GM21723 (cell line): ENCODE measurements around the gene MYBPH.

Experiments
- ATAC-seq: cut with Tn5 transposase; IDR thresholded peaks from one replicate; pipeline ENCODE4 v1.9.1; 2021; ENCODE audit warnings: mild to moderate bottlenecking, moderate library complexity; ENCODE audit not compliant: unreplicated experiment

Gene MYBPH

DNA sequence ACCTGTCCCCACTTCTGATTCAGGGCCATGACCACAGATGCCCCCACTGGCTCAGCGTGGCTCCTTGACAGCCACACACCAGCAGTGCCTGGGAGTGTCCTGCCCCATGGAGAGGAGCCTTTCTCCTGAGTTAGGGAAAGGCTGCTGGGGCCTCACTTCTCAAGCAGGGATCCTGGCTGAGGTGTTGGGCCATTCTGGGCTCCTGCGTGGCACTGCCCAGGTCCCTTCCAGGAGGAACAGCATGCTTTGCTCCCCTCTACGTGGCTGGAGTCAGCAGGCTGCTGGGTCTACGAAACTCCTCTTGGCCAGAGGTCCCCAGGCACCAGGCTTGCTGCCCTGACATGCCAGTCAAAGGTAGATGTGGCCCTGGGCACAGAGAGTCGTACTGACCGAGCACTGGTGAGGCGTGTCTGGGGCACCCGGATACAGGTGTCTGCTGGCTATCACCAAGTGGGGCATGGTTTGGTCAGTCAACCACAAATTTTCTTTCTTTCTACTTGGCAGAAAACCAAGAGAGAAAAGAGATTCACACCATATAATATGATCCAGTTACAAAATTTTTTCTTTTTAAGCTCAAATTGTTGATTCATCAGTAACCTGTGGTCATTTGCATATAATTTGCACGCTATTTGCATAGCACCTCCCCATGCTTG lies 44.0 kb downstream of the MYBPH start:
- no peak for ATAC-seq

DNA sequence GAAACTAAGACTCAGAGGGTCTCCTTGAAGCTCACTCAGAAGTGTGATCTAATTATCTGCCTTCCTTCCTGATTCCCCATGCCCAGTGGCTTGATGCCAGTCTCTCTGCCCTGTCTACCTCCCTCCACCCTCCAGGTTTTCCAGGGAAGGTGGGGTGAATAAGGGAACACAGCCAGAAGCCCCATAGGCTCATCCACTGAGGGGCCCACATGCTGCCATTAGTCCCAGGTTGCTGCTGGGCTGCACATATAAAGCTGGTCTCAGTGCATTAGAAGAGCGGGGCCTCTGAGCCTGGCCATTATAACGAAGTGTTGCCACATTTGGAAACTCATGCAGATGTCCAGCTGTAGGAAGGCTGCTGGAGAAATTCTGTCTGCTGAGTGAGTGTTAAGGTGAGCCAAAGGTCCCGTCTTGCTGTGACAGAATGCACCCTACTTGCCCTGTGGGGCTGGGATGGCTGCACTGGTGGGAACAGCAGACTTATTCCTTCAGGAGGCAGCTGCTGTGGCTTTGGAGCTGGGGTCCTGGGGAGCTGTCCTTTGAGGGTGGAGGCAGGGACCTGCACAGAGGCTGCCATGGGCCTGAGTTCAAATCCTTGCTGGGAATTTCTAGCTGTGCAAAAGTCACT lies 45.2 kb downstream of the MYBPH start:
- no peak for ATAC-seq

DNA sequence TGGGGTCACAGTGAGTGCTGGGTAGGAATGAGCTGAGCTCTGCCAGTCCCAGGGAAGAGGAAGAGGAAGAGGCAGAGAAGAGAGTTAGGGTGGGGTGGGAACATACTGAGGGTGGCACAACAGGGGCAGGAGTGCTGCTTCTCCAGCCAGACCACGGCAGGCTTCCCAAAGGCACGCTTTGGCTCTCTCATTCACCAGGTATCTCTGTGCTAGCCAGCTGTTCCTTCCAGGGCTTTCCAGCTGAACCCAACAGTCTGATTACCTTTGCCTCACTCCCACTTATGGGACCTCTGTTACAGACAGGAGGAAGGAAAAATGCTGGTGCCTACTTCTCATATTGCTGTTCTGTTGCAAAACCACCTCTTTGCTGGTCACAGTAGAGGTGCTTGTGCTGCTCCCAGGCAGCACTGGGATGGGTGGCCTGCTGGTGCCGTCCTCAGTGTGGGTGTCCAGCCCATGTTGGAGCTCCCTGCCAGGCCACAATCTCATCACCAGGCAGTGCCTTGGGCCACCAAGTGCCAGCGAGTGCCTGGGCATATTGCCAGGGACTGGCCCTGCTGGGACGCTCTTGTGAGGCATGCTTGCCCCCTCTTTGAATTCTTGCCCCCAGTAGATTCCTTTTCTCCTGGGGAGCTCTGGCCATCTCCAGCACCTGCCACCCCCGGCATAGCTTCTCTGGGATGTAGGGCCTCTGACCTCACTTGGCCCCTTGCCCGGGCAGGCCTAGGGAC lies 46.0 kb downstream of the MYBPH start:
- ATAC-seq: no peak

DNA sequence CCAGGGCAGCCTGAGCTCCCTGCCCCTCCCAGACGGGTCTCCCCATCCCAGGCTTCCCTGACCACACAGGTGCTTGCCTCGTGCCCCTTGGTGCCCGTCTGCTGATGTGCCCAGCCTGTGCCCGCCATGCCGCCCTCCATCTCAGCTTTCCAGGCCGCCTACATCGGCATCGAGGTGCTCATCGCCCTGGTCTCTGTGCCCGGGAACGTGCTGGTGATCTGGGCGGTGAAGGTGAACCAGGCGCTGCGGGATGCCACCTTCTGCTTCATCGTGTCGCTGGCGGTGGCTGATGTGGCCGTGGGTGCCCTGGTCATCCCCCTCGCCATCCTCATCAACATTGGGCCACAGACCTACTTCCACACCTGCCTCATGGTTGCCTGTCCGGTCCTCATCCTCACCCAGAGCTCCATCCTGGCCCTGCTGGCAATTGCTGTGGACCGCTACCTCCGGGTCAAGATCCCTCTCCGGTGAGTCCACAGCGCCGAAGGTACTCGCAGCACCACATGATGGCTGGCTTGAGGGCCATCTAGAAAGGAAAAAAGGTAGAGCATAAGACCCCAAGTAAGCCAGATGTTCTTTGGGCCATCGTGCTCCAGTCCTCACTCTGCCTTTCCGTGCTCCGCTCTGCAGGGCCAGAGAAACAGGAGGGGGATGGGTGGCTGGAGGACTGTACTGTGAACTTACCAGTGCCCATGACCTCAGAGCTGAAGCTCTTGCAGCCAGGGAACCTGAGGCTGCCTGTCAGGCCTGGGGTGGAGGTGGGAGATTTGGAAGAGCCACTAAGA lies 46.7 kb downstream of the MYBPH start:
- ATAC-seq: no peak

DNA sequence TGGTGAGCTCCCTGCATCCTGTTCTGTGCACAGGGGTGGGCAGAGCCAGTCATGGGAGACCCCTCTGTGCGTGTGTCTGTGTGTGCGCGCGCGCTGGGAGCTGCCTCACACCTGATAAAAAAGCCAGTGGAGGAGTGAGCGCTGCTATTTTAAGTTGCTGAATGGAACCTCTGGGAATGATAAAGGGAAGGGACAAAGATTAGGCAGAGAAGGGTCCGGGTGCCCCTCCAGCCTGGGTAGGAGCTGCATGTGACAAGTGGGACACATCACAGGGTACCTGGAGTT lies 47.3 kb downstream of the MYBPH start:
- no peak for ATAC-seq

DNA sequence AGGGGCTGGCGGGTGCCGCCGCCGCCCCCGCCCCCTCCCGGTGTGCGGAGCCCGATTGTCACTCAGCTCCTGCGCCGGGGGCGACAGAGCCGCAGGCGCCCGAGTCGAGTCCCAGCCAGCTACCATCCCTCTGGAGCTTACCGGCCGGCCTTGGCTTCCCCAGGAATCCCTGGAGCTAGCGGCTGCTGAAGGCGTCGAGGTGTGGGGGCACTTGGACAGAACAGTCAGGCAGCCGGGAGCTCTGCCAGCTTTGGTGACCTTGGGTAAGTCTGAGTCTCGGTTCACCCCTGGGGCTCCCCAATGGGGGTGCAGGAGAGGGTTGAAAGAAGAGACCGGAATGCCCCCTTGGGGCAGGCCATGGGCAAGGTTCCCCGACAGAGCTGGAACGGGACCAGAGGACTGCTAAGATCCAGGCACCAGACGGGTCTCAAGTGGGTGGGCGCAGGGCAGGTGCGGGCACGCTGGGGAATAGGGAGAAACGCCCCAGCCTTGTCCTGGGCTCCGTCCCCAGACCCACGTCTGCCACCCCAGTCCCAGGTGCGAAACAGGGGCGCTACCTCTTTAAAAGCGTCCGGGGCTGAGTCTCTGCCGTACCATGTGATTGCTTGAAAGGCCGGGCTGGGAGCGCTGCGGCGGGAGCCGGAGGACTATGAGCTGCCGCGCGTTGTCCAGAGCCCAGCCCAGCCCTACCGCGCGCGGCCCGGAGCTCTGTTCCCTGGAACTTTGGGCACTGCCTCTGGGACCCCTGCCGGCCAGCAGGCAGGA lies 47.8 kb downstream of the MYBPH start, which contains the start of gene ADORA1:
Gene ADORA1 (plus strand): TSS at position 61 of the 765 bp plus-strand sequence. CDS start 1,116 bp downstream, outside the sequence.
- no peak for ATAC-seq

DNA sequence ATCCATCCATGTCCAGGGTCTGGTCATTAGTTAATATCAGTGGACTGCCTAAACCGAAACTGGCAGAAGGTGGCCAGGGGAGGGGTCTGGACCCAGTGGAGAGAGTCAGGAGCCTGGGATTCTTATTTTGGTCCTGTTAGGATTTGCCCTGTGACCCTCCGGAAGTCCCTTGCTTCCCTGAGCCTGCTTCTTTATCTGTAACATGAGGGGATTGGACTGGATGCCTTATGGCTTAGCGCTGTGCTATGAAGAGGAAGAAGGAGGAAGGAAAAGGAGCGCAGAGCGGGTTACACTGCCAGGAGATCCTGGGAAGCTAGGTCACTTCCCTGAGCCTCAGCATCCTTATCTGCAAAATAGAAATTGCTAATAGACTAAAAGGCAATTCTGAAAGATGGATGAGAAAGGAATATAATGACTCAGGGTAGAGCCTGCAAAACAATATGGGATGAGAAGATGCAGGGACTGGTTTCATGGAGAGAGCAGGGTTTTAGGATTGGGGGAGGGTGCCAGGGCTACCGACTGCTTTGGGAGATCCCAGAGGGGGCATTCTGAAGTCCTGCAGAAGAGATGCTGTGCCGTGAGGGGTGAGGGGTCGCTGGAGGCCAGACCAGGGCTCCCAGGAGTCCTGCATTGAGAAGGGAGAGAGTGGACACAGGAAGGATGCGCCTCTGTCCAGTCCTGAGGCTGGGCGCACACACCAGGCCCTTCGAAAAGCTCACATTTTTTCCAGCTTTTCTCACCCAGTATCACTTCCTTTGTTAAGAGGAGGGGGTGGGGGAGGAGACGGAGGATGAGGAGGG lies 48.6 kb downstream of the MYBPH start:
- no peak for ATAC-seq

DNA sequence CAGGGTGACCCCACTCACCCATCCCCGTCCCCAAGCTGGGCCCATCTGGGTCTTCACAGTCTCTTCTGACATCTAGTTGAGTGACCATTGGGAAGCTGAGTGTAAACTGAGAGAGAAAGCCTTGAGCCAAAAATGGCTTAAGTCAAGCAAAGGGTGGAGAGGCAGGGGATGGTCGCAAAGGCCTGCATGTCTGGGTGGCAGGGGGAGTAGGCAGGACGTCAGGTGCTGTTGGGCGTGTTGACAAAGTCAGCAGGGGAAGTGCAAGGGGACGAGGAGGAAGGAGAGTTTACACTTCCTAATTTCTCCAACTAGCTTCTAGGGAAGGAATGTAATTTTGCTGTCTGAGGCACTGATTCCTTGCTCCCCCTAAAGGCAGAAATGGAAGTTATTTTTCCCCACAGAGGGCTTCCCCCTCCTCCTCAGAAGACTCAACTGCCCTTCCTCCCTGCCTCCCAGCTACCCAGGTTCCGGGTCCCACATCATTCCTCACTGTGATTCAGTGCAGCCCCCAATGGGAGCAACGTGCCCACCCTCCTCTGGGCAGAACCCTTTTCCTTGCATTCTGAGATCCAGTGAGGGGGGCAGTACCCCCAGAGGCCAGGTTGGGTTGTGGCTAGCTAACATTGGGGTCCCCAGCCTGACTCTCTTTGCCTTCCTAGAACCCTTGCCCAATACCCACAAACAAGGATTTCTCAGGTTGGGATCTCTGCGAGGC lies 49.3 kb downstream of the MYBPH start:
- ATAC-seq: no peak

DNA sequence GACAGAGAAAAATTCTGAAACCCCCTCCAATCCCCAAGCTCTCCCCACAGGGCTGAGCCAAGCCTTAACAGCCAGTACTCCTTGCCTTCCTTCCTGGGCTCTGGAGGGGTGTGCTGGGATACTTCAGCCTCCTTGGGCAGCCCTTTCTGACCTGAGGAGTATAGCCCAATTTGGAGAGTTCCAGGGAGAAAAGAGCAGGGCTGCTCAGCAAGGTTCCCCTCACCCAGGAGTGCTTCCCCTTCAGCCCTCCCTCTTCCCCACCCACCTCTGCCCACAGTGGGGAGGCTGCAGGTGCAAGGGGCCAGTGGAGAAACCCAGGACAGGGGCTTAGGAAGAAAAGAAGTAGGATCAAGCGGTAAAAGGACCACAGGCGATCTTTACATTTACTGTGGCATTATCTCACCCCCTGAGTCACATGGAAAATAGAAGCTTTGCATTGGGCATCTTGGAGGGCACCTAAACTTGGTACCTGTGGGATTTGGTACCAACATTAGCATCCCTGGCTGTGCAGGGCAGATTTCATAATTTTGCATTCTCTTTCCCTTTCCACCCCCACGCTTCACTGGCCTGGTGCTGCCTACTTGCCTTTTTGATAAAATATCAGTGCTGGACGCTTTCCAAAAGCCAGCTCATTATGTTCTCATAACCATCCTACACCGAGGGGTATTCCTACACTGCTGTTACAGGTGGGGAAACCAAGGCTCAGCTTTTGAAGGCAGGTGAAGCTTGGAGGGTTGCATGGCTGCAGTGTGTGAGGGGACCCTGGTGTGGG lies 50.9 kb downstream of the MYBPH start:
- no peak for ATAC-seq

DNA sequence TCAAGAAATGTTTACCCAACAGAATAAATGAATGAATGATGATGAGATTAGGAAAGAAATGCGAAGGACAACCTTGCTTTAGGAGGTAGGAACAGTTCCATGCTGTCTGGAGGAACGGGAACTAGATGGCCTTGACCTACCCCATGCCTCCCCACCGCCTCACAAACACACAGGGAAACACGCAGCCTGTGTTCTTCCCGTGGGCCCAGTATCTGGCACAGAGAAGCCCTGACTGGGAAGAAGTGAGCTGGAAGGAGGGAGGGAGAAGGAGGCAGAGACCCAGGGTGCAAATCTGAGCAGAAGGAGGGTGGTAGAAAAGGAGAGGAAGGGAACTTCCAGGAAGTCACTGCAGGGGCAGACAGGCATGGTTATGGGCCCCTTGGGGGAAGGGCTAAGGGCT lies 51.6 kb downstream of the MYBPH start:
- ATAC-seq: no peak

DNA sequence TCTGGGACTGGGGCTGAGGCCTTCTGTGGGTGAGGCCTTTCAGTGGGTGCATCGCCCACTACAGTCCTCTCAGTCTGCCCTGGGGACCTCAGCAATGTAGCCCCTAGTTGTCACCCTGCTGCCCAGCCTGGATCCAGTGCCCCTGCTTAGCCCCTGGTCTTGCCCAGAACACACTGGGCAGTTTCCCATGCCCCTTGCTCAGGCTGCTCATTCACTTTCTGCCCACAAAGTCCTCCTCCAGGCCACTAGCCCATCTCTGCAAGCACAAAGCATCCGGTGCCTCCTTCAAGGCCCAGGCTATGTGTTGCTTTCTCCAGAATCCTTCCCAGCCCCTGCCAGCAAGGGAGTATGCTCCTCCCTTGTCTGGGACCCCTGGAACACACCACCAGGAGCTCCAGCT lies 53.5 kb downstream of the MYBPH start:
- ATAC-seq: no peak

DNA sequence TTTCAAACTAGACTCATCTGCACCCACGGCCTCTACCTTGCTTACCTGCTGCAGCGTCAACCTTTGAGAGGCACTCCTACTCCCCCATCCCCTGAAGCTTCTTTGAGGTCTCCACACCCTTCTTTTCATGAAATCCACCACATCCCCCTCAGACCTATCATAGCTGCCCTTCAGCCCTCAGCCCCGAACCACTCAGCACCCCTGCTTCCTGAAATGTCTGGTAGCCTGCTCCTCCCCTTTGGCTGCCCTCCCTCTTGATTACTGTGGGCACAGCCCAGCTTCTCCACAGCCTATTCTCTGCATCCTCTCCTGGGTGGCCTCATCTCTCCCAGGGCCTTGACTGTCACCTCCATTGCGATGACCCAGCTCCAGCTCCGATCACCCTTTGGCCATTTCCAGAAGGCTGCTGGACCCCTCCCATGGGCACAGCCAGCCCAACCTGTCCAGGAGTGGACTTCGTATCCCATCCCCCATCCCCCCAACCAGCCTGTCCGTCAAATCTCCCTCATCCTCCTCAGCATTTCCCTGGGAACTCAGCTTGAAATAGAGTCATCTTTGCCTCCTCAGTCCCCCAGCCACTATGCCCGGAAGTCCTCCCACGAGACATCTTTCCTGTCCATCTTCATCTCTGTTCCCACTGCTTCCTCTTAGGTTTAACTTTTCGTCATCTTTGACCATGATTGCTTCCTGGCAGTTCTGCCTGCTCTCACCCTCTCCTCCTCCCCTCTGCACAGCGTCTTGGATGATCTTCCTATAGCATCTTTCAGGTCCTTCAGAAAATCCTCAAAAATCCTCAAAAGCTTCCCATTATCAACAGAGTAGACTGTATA lies 54.2 kb downstream of the MYBPH start:
- ATAC-seq: no peak

DNA sequence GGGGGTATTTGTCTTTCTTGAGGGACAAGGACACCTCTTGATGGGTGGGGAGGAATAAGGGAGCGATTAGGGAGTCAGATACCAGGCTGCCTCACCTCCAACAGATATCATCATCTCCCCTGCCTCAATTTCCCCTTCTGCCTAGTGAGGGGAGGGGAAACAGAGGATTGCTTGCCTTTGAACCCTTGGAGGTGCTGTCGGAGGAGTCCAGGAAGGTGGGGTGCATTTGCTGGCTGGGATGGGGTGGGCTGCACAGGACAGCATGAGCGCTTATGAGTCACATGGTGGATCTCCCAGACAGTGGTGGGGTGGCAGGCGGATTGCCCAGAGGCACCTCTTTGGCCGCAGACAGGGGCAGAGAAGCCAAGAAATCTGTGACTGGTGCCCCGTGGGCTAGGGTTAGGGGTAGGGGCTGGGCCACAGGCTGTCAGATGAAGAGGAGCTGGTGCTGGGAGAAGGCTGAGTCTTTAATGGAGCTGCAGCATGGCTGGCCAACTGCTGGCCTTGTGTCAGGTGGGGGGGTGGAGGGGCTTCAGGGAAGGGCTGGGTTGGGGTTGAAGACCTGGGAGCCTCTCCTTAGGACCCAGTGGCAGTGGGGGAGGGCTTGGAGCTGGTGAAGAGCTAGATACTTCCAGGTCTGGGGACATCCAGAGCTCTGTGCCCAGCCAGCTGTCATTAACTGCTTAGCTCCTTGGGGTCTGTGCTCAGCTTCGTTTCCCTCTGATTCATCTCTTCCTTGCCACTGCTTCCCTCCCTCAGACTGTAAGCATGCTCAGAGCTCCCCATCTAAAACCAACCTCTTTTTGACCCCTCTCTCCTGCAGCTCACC lies 55.1 kb downstream of the MYBPH start:
- ATAC-seq: no peak
